OCI-LY1 (cell line): Measurements from ENCODE around the gene PPP1R2B.

ENCODE experiments used
- H2AFZ ChIP-seq: fragments of 200-600 bp; sonication (generic), shearing (Covaris generic); 2 replicates; pipeline ENCODE4 v1.6.0; 2014; ENCODE audit warnings: antibody characterized with exemption, mild to moderate bottlenecking, low read length
- H3F3A ChIP-seq: fragments of 200-600 bp; sonication (generic), shearing (Covaris generic); 2 replicates; pipeline ENCODE4 v1.6.0; 2014; ENCODE audit warnings: mild to moderate bottlenecking, antibody characterized with exemption, low read length, moderate library complexity; ENCODE audit not compliant: insufficient read depth
- H3K27ac ChIP-seq: fragments of 200-600 bp; sonication (generic); 2 replicates; pipeline ENCODE4 v1.5.1; 2014; ENCODE audit warnings: low read length, mixed run types, mild to moderate bottlenecking, low read depth; ENCODE audit not compliant: poor library complexity, severe bottlenecking
- H3K27me3 ChIP-seq: fragments of 200-600 bp; sonication (generic); 2 replicates; pipeline ENCODE4 v1.6.0; 2014; ENCODE audit warnings: antibody characterized with exemption, mild to moderate bottlenecking, low read length, moderate library complexity; ENCODE audit not compliant: insufficient read depth
- H3K36me3 ChIP-seq: fragments of 200-600 bp; sonication (generic); 2 replicates; pipeline ENCODE4 v1.6.1; 2014; ENCODE audit warnings: mild to moderate bottlenecking, antibody characterized with exemption, low read length, moderate library complexity, mixed read lengths; ENCODE audit not compliant: insufficient read depth
- H3K4me1 ChIP-seq: fragments of 200-600 bp; sonication (generic); 2 replicates; pipeline ENCODE4 v1.5.1; 2014; ENCODE audit warnings: mild to moderate bottlenecking, low read length, moderate library complexity; ENCODE audit not compliant: insufficient read depth, severe bottlenecking
- H3K4me2 ChIP-seq: fragments of 200-600 bp; sonication (generic), shearing (Covaris generic); 2 replicates; pipeline ENCODE4 v1.6.1; 2014; ENCODE audit warnings: low read length
- H3K4me3 ChIP-seq: fragments of 200-600 bp; sonication (generic); 2 replicates; pipeline ENCODE4 v1.5.1; 2014; ENCODE audit warnings: low read length, low read depth, mild to moderate bottlenecking, mixed read lengths; ENCODE audit not compliant: poor library complexity, severe bottlenecking
- H3K79me2 ChIP-seq: fragments of 200-600 bp; shearing (Covaris generic); 2 replicates; pipeline ENCODE4 v1.6.1; 2016; ENCODE audit warnings: mixed run types, low read length, mixed read lengths; ENCODE audit not compliant: insufficient read depth
- H3K9ac ChIP-seq: fragments of 200-600 bp; sonication (generic), shearing (Covaris generic); 2 replicates; pipeline ENCODE4 v1.6.1; 2014; ENCODE audit warnings: mild to moderate bottlenecking, low read length, mixed read lengths
- H3K9me2 ChIP-seq: fragments of 200-600 bp; sonication (generic), shearing (Covaris generic); 2 replicates; pipeline ENCODE4 v1.6.1; 2014; ENCODE audit warnings: low read depth, mild to moderate bottlenecking, low read length, mixed read lengths
- H3K9me3 ChIP-seq: fragments of 200-600 bp; shearing (Covaris generic); 2 replicates; pipeline ENCODE4 v1.6.1; 2014; ENCODE audit warnings: low read length, mixed read lengths
- H4K20me1 ChIP-seq: fragments of 200-600 bp; sonication (generic), shearing (Covaris generic); 2 replicates; pipeline ENCODE4 v1.6.0; 2016; ENCODE audit warnings: mild to moderate bottlenecking, low read length; ENCODE audit not compliant: insufficient read depth
- EZH2 ChIP-seq: fragments of 200-600 bp; sonication (generic), shearing (Covaris generic); IDR thresholded peaks from 2 replicates; pipeline ENCODE4 v1.8.0; 2017; ENCODE audit warnings: borderline replicate concordance, mixed run types, mild to moderate bottlenecking, antibody characterized with exemption, low read length, moderate library complexity, mixed read lengths
- TF ChIP-seq, protein P1 (sequence below): fragments of 200-600 bp; sonication (generic), shearing (Covaris generic); IDR thresholded peaks from 2 replicates; pipeline ENCODE4 v1.5.1; 2017; ENCODE audit warnings: mild to moderate bottlenecking, antibody characterized with exemption, low read length, moderate library complexity, mixed read lengths

The PPP1R2B gene

DNA sequence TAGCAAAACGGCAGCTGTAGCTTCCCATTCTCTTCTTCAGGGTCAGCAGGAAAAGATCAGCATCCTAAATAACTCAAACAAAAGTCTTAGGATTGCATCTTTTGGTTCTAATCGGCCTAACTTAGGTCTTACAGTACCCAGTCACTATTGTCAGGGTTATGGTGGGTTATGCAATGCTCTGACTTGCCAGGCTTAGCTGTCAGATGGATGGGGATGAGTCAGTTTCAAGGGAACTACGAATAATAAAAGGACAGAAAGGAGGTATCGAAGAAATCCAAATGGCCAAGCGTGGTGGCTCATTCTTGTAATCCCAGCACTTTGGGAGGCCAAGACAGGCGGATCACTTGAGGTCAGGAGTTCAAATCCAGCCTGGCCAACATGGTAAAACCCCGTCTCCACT is 46.5 kb downstream of the PPP1R2B start:
- Histone ChIP-seq H3F3A (no peaks in the 10 kb centered on the region), H3K27ac (no peak overlapping the region), H3K4me2 (no peak overlapping the region), H2AFZ (no peak overlapping the region), H3K27me3 (no peaks in the 10 kb centered on the region), H4K20me1 (no peaks in the 10 kb centered on the region), H3K79me2 (no peaks in the 10 kb centered on the region), H3K9me2 (no peaks in the 10 kb centered on the region), H3K9me3 (no peaks in the 10 kb centered on the region), H3K4me1 (no peaks in the 10 kb centered on the region), H3K4me3 (no peak overlapping the region), H3K36me3 (no peaks in the 10 kb centered on the region), H3K9ac (no peak overlapping the region)
- TF ChIP-seq, protein P1, sequence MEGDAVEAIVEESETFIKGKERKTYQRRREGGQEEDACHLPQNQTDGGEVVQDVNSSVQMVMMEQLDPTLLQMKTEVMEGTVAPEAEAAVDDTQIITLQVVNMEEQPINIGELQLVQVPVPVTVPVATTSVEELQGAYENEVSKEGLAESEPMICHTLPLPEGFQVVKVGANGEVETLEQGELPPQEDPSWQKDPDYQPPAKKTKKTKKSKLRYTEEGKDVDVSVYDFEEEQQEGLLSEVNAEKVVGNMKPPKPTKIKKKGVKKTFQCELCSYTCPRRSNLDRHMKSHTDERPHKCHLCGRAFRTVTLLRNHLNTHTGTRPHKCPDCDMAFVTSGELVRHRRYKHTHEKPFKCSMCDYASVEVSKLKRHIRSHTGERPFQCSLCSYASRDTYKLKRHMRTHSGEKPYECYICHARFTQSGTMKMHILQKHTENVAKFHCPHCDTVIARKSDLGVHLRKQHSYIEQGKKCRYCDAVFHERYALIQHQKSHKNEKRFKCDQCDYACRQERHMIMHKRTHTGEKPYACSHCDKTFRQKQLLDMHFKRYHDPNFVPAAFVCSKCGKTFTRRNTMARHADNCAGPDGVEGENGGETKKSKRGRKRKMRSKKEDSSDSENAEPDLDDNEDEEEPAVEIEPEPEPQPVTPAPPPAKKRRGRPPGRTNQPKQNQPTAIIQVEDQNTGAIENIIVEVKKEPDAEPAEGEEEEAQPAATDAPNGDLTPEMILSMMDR, result no peak
- TF ChIP-seq EZH2, result no peak
